Measurements from ENCODE around the gene GLIPR1L2.

DNA sequence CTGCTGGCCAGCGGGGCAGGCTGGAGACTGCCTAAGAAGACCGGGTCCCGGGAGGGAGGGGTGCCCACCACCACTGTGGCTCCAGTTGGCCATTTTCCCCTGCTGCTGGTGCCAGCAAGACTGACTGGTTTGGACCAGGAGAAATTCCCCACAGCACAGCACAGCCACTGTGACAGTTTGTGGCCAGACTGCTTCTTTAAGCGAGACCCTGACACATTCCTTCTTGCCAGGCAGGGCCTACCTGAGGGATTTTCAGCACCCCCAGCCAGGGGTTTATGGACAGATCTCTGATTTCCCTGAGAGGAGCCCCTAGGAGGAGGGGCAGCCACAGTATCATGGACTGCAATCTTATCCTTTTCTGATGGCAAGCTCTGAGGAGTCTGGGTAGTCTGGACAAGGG lies 40.9 kb upstream of the GLIPR1L2 start:
- no peak for TF ChIP-seq POLR2A (IDR thresholded peaks at IDR 0.05)
- TF ChIP-seq CTCF (IDR thresholded peaks at IDR 0.05), result no peak

All from esophagus squamous epithelium (tissue), 4 donors.